K562 treated with DMSO at 1 percent for 24 hours (cell line): ENCODE data around the gene CFAP52. TPM values are rescaled to one million over a fixed set of nuclear protein-coding genes. Genes with fewer than 3 reads are reported as not detected.

ENCODE experiments used
- total RNA-seq: library from RNA; unstranded; fragments of 300-600 nt; gene quantifications from 2 replicates; pipeline ENCODE4 v1.2.3, GENCODE V29; 2022; ENCODE audit warnings: low read depth; ENCODE audit not compliant: insufficient read depth

Gene CFAP52, protein sequence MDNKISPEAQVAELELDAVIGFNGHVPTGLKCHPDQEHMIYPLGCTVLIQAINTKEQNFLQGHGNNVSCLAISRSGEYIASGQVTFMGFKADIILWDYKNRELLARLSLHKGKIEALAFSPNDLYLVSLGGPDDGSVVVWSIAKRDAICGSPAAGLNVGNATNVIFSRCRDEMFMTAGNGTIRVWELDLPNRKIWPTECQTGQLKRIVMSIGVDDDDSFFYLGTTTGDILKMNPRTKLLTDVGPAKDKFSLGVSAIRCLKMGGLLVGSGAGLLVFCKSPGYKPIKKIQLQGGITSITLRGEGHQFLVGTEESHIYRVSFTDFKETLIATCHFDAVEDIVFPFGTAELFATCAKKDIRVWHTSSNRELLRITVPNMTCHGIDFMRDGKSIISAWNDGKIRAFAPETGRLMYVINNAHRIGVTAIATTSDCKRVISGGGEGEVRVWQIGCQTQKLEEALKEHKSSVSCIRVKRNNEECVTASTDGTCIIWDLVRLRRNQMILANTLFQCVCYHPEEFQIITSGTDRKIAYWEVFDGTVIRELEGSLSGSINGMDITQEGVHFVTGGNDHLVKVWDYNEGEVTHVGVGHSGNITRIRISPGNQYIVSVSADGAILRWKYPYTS
- not detected in 2 replicates for total RNA-seq

DNA sequence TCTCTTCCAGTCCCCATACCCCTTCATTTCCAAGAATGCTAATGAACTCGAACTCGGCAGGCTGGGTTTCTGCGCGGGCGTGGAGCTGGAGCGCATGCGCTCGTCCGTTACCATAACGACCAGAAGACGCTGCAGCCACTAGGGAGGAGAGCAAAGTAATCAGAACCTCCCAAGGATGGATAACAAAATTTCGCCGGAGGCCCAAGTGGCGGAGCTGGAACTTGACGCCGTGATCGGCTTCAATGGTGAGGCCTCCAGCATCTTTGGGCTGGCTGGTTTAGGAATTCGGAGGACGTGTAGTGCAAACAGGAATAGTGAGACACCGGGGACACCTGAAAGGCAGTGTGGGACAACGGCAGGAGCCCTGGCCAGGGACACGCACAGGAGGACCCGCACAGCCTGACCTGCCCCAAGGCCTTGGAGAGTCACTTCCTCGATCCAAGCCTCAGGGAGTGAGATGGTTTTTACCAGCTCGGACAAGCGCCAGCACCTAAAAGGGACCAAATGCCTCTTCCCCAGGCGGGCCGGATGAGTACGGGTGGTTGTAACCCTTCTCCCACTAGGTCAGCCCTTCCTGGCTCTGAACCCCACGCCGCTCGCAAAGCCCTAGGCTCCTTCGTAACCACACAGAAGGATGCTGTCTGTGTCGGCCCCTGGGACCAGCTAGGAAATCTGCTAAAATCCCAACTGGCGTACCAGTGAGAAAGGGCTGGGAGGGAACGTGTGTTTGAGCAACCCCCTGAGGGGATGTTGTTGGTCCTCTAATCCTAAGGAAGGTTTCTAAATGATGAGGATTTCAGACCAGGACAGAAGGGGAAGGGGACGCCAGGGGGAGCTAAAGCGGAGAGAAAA is at the start of gene CFAP52:
CFAP52 (plus strand) TSS at position 122 of the 852 bp plus-strand sequence; CDS start at position 176, 54 bp downstream.

DNA sequence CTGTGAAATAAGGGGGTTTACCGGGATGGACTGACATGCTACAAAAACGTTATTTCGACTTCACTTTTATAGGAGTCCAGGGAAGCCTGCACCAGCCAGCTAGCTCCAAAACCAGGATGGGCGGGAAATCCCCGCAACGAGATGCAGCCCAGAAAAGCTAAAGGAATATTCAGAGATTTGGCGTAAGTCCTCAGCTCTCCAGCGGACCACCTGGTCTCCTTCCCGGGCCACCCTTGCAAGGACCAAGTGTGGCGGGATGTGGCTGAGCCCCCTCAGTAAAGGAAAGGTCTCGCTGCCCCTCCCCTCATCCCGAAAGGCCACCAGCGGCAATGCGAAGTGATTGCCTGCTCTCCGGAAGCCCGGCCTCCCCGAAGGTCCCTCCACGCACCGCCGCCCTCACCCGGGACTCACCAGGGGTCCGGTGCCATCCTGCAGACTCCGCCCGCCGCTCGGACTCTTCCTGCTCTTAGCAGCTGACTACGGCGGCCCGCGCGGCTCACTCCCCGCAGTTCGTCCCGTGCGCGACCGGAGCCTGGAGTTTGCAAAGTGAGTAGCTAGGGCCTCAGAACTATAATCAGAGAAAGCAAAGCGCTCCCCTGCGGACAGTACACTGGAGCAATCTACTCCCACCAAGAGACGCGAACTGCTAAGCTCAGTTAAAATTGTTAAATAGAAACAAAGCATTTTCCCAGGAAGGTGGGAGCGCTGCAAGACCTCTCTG is 901 bp upstream of the CFAP52 start, which contains the start of gene STX8:
STX8 (minus strand) TSS at position 440 of the 721 bp plus-strand sequence; CDS start at position 428, 12 bp downstream.

GRCh38 chr17:9644910-9645751 is 68.7 kb downstream of the CFAP52 start, which contains the start of gene USP43:
TSS of gene USP43 (plus strand) at chr17:9645517. CDS start at chr17:9645633, 116 bp downstream.

Other genes with a start within 250 kb of the CFAP52 start
- gene STX8, start 822 bp upstream of the CFAP52 start, total RNA-seq = 20.1 and 21.1 TPM in 2 replicates
- gene USP43, start 68.9 kb downstream of the CFAP52 start, total RNA-seq = 0.14 TPM in 1 of 2 replicates, not detected in the other
- gene DHRS7C, start 214.9 kb downstream of the CFAP52 start, total RNA-seq = not detected in 2 replicates
- gene GSG1L2, start 245.4 kb downstream of the CFAP52 start, total RNA-seq = not detected in 2 replicates
- gene GLP2R, start 249.3 kb downstream of the CFAP52 start, total RNA-seq = not detected in 2 replicates